K562 (cell line): ENCODE data around the gene NLE1. TPM values are rescaled to one million over a fixed set of nuclear protein-coding genes. Genes with fewer than 3 reads are reported as not detected.

Experiments
- MGA ChIP-seq: fragments of 450-650 bp; IDR thresholded peaks from 2 replicates; pipeline ENCODE4 v1.6.1; 2016; ENCODE audit warnings: mild to moderate bottlenecking, moderate library complexity
- POLR2G ChIP-seq: fragments of 200-400 bp; formaldehyde crosslinking; IDR thresholded peaks from 2 replicates; pipeline ENCODE4 v1.6.1; 2017; ENCODE audit warnings: low read depth, mild to moderate bottlenecking, antibody characterized with exemption, low read length, moderate library complexity
- RAD21 ChIP-seq, 2 experiments: fragments of 250-450 bp in 1 of 2; fragments of 450-650 bp in 1 of 2; sonication (Bioruptor Pico) in 1 of 2; formaldehyde crosslinking in 1 of 2; IDR thresholded peaks in 1 of 2; conservative IDR thresholded peaks in 1 of 2; 2 replicates each; pipeline versions ENCODE4 v1.4.0 to v1.8.0; 2020 to 2022; ENCODE audit warnings: mild to moderate bottlenecking in 2 of 2, moderate library complexity in 1 of 2
- RB1 ChIP-seq: fragments of 450-650 bp; IDR thresholded peaks from 2 replicates; pipeline ENCODE4 v1.6.1; 2017; ENCODE audit warnings: low read depth, mild to moderate bottlenecking
- SOX6 ChIP-seq: fragments of 450-650 bp; IDR thresholded peaks from 2 replicates; pipeline ENCODE4 v1.6.1; 2014; ENCODE audit warnings: mild to moderate bottlenecking
- TBL1XR1 ChIP-seq, 2 experiments: IDR thresholded peaks; 2 replicates each; pipeline ENCODE4 v1.6.1; 2012; ENCODE audit warnings: improper control_type of control experiment in 2 of 2, low read length in 2 of 2, mild to moderate bottlenecking in 1 of 2
- U2AF1 ChIP-seq: fragments of 200-400 bp; formaldehyde crosslinking; optimal IDR thresholded peaks from 2 replicates; pipeline ENCODE3; 2017; ENCODE audit warnings: mild to moderate bottlenecking, low read depth, low read length, moderate library complexity
- ZBTB34 ChIP-seq: fragments of 250-450 bp; sonication (Bioruptor Pico); IDR thresholded peaks from 2 replicates; pipeline ENCODE4 v1.8.0; 2021; ENCODE audit warnings: mild to moderate bottlenecking, moderate library complexity
- ZNF408 ChIP-seq: fragments of 250-450 bp; sonication (Bioruptor Pico); IDR thresholded peaks from 2 replicates; pipeline ENCODE4 v1.4.0; 2020; ENCODE audit warnings: low read depth, mild to moderate bottlenecking, moderate library complexity
- ZNF436 ChIP-seq: fragments of 250-450, 450-650 bp; sonication (Bioruptor Pico); formaldehyde crosslinking; IDR thresholded peaks from 2 replicates; pipeline ENCODE4 v1.7.0; 2020; ENCODE audit warnings: mild to moderate bottlenecking
- polyA plus RNA-seq, 8 experiments: library from polyadenylated mRNA; depleted of rRNA in 4 of 8; stranded (reverse) in 5 of 8; unstranded in 3 of 8; fragments of >200 nt; fragmentation: Nextera tagmentation in 2 of 8; fragmentation: Illumina TruSeq in 1 of 8; extraction: Ambion mirVana in 2 of 8; extraction: Trizol in 1 of 8; gene quantifications; 2 replicates each; pipeline versions ENCODE4 v1.2.1 to v1.2.3, GENCODE V29; 2011 to 2014; ENCODE audit warnings: inconsistent platforms in 1 of 8, missing spikeins in 1 of 8
- total RNA-seq, 7 experiments: library from RNA; depleted of rRNA in 6 of 7; stranded (reverse); fragments of >200 nt in 6 of 7; fragmentation: Illumina TruSeq in 2 of 7; extraction: Trizol in 2 of 7; gene quantifications; 2 replicates each; pipeline versions ENCODE4 v1.2.1 to v1.2.3, GENCODE V29; 2011 to 2021; ENCODE audit warnings: low replicate concordance in 1 of 7

NLE1 gene
- total and polyA plus RNA-seq, 9 of the 15 experiments (the other 6 are each of a cell fraction or from before 2014, with no cell fraction given) = 3.8 to 69.0 (median 29.4) TPM

- TF ChIP-seq MGA (no peak), TBL1XR1 (IDR thresholded peaks at IDR 0.05; ENCODE audit: low read length in 2 of 2) (peak in 1 of 2 experiments; percentile 12; a peak in 1 of 4 replicates), RB1 (peak; percentile 83), POLR2G (peak; percentile 88), ZBTB34 (no peak), ZNF436 (CRISPR knock-in tag) (no peak), ZNF408 (CRISPR knock-in tag) (no peak), SOX6 (0 out of 2 replicates have a peak, but pooled peaks have one; percentile 11), RAD21 (CRISPR knock-in tag; conservative IDR thresholded peaks at IDR 0.05 in 1 of 2, IDR thresholded peaks at IDR 0.05 in 1 of 2) (peak in 1 of 2 experiments; percentile 64; a peak in 3 of 4 replicates), U2AF1 (no peak)
Observed at GRCh38 chr17:35088881-35089585, 53.1 kb downstream of the NLE1 start (continued).
